GM13976 (cell line): ENCODE results near the gene HSPBAP1.

Experiments
- DNase-seq: peaks from one replicate; pipeline ENCODE4 v3.0.0; 2012; ENCODE audit warnings: low spot score
- in situ Hi-C: fragments of 300-500 bp; cut with MboI; formaldehyde crosslinking; loops from one replicate; pipeline ENCODE4 v1.12.0; 2022; ENCODE audit warnings: low sequenced_read_pairs, mixed read lengths, inconsistent platforms; ENCODE audit not compliant: unreplicated experiment
- TF ChIP-seq, protein P1 (sequence below): IDR thresholded peaks from 2 replicates; pipeline ENCODE4 v1.5.1; 2012; ENCODE audit warnings: borderline replicate concordance, mild to moderate bottlenecking; ENCODE audit not compliant: insufficient read depth; ENCODE audit errors: extremely low read depth, missing control alignments, control extremely low read depth

Gene HSPBAP1

GRCh38 chr3:122774564-122774963 lies 19.1 kb downstream of the HSPBAP1 start:
- in situ Hi-C loops, result no loop called here
- TF ChIP-seq, protein P1, sequence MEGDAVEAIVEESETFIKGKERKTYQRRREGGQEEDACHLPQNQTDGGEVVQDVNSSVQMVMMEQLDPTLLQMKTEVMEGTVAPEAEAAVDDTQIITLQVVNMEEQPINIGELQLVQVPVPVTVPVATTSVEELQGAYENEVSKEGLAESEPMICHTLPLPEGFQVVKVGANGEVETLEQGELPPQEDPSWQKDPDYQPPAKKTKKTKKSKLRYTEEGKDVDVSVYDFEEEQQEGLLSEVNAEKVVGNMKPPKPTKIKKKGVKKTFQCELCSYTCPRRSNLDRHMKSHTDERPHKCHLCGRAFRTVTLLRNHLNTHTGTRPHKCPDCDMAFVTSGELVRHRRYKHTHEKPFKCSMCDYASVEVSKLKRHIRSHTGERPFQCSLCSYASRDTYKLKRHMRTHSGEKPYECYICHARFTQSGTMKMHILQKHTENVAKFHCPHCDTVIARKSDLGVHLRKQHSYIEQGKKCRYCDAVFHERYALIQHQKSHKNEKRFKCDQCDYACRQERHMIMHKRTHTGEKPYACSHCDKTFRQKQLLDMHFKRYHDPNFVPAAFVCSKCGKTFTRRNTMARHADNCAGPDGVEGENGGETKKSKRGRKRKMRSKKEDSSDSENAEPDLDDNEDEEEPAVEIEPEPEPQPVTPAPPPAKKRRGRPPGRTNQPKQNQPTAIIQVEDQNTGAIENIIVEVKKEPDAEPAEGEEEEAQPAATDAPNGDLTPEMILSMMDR, result no peak
- DNase-seq, result peak; percentile 16

DNA sequence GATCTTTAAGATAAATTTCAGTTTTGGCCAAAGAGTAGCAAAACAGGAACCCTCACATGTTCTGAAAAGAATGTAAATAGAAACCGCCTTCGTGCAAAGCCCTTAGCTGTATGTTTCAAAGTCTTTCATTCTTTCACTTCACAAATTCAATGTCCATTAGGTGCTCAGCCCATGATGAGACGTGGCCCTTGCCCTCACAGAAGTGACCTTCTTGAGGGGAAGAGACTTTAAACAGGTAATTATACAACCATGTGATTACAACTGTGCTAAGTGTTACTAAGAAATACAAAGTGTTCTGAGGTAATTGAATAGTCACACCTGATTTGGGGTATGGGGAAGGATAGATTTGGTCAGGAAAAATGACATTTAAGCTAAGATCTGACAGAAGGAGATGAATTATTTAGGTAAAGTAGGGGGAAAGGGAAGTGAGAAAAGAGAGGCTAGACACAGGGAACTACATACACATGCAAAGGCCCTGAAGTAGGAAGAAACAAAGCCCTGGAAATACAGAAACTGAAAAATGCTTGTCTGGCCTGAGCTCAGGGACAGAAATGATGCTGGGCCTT lies 19.6 kb downstream of the HSPBAP1 start:
- TF ChIP-seq, protein P1, result no peak
- peak; percentile 46 for DNase-seq
- in situ Hi-C loops, result no loop called here

- TF ChIP-seq, protein P1, result no peak
- in situ Hi-C loops, result no loop called here
- no peak for DNase-seq
Measured at GRCh38 chr3:122772827-122773226, 20.8 kb downstream of the HSPBAP1 start.

- TF ChIP-seq, protein P1, result no peak
- DNase-seq, result no peak
- in situ Hi-C loops, result no loop called here
Measured at GRCh38 chr3:122770521-122771202, 23.0 kb downstream of the HSPBAP1 start.

- in situ Hi-C loops, result no loop called here
- TF ChIP-seq, protein P1, result no peak
- no peak for DNase-seq
Measured at GRCh38 chr3:122767540-122768372, 25.9 kb downstream of the HSPBAP1 start.

DNA sequence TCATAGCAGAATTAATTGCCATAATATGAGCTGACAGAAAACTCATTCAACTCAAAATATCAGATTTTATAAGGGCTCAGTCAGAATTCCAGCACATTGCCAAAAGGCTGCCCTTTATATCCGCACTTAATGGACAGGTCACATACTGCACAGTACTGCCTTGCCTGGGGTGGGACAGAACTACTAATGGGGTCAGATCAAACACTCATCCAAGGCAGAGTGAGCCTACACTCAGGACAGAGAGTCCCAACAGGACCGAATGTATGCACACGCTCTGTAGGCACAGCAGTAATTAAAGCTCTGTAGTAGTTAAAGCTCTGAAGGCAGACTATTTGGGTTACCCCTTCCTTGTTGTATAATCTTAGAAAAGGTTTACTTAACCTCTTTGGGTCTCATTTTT lies 27.2 kb downstream of the HSPBAP1 start:
- in situ Hi-C loops, result no loop called here
- TF ChIP-seq, protein P1, result no peak
- DNase-seq, result no peak
